ENCODE data around the gene ADORA2A.
"Not testable (repeated sequence)": the region's sequence is repeated elsewhere in the genome, so short reads cannot be mapped to it uniquely, and the experiment has no call there.

Gene ADORA2A

DNA sequence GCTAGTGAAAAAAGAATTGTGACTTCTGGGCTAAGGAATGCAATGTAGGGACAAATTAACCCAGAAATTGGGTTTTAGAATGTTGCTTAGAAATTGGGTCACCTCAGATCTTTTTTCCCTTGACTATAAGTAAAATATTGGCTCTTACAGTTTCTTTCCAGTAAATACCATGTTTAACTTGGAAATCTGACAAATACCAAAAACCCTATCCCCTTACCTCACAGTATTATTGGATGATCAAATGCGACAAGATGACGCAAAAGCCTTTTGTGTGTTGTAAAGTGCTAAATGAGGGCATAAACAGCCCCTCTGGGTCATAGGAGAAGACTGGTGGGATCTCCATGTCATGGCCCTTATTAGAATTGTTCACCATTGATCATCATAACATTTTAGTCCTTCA is 61.6 kb downstream of the ADORA2A start:
- DNase-seq (ENCODE audit: low spot score), result no peak

DNA sequence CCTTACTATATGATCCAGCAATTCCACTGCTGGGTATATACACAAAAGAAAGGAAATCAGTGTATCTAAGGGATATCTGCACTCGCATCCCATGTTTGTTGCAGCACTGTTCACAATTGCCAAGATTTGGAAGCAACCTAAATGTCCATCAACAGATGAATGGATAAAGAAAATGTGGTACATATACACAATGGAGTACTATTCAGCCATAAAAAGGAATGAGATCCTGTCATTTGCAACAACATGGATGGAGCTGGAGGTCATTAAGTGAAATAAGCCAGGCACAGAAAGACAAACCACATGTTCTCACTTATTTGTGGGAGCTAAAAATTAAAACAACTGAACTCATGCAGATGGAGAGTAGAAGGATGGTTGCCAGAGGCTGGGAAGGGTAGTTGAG is 62.0 kb downstream of the ADORA2A start:
- DNase-seq (ENCODE audit: low spot score), result not testable (repeated sequence)
